Lower leg skin (tissue), 4 donors: ENCODE measurements around the gene PIKFYVE. TPM values are rescaled to one million over a fixed set of nuclear protein-coding genes. Genes with fewer than 3 reads are reported as not detected.

Experiments used
- DNase-seq, 2 donors: peaks; one replicate each; pipeline ENCODE4 v3.0.0-alpha.2; 2019; ENCODE audit warnings: low spot score in 2 of 2
- H3K4me3 ChIP-seq: fragments of 200-600 bp; sonication (generic); 2 replicates; pipeline ENCODE4 v1.5.1; 2017; ENCODE audit warnings: mild to moderate bottlenecking, low read depth; ENCODE audit not compliant: poor library complexity, severe bottlenecking
- CTCF ChIP-seq, 3 donors: fragments of 450-650 bp; IDR thresholded peaks; one replicate each; pipeline ENCODE4 v1.5.1; 2016; ENCODE audit warnings: antibody characterized with exemption in 3 of 3, mild to moderate bottlenecking in 3 of 3, moderate library complexity in 2 of 3
- POLR2A ChIP-seq, 2 donors: fragments of 450-650 bp; IDR thresholded peaks; one replicate each; pipeline ENCODE4 v1.6.1; 2016 to 2017; ENCODE audit warnings: antibody characterized with exemption in 2 of 2, mild to moderate bottlenecking in 1 of 2, moderate library complexity in 1 of 2
- WGBS, 2 donors: methylation state at CpG; one replicate each; pipeline ENCODE4 v1.1.5; 2018; 5-methylcytosine and 5-hydroxymethylcytosine counted together
- intact Hi-C: fragments of 100-400 bp; cut with DNase I; formaldehyde crosslinking; loops from one replicate; pipeline ENCODE4 v1.15.0; 2023; ENCODE audit warnings: low total_unique reads
- total RNA-seq, 4 donors: library from RNA; depleted of rRNA; stranded (reverse); fragments of >200 nt; gene quantifications; one replicate each; pipeline ENCODE4 v1.1.0, GENCODE V29; 2016

The PIKFYVE gene
- total RNA-seq, 4 donors from 2014 or later: 17.3 to 27.8 (median 18.5) TPM

GRCh38 chr2:208315081-208315788, 49.2 kb downstream of the PIKFYVE start:
- TF ChIP-seq CTCF (IDR thresholded peaks at IDR 0.05) (no peak), POLR2A (IDR thresholded peaks at IDR 0.05) (no peak)

GRCh38 chr2:208318127-208318526, 52.1 kb downstream of the PIKFYVE start:
- WGBS, 2 donors: 87 to 88% methylated on average over 2 of the region's 2 CpGs
- no peak overlapping the region for H3K4me3 ChIP-seq
- no peak for DNase-seq
- intact Hi-C loops: no loop called here
- TF ChIP-seq CTCF (IDR thresholded peaks at IDR 0.05): no peak
- TF ChIP-seq POLR2A (IDR thresholded peaks at IDR 0.05): no peak

More at GRCh38 chr2:208315081-208315788, 49.2 kb downstream of the PIKFYVE start:
- peak; percentile 84 to 90 for DNase-seq
- H3K4me3 ChIP-seq: no peak overlapping the region
- WGBS, 2 donors: 60 to 69% methylated on average over 8 of the region's 8 CpGs
- intact Hi-C loops: no loop called here

GRCh38 chr2:208319391-208319790, 53.3 kb downstream of the PIKFYVE start:
- TF ChIP-seq POLR2A (IDR thresholded peaks at IDR 0.05) (no peak), CTCF (IDR thresholded peaks at IDR 0.05) (no peak)
- intact Hi-C loops: no loop called here
- WGBS, 2 donors: 64 to 68% methylated on average over 2 of the region's 2 CpGs
- no peak overlapping the region for H3K4me3 ChIP-seq
- DNase-seq: no peak

- no peak overlapping the region for H3K4me3 ChIP-seq
- intact Hi-C loops: no loop called here
- no peak for DNase-seq
- WGBS, 2 donors: 39 to 46% methylated on average over 2 of the region's 2 CpGs
- TF ChIP-seq CTCF (IDR thresholded peaks at IDR 0.05) (no peak), POLR2A (IDR thresholded peaks at IDR 0.05) (no peak)
Measured at GRCh38 chr2:208320686-208321085, 54.6 kb downstream of the PIKFYVE start.

- intact Hi-C loops: no loop called here
- 85 to 87% methylated on average over 4 of the region's 4 CpGs for WGBS, 2 donors
- DNase-seq: no peak
- TF ChIP-seq POLR2A (IDR thresholded peaks at IDR 0.05): no peak
- TF ChIP-seq CTCF (IDR thresholded peaks at IDR 0.05): no peak
- H3K4me3 ChIP-seq: no peak overlapping the region
Measured at GRCh38 chr2:208326016-208326415, 60.0 kb downstream of the PIKFYVE start.

GRCh38 chr2:208329485-208329884, 63.4 kb downstream of the PIKFYVE start:
- no peak overlapping the region for H3K4me3 ChIP-seq
- no peak for DNase-seq
- intact Hi-C loops: no loop called here
- TF ChIP-seq POLR2A (IDR thresholded peaks at IDR 0.05): no peak
- no peak for TF ChIP-seq CTCF (IDR thresholded peaks at IDR 0.05)
